GM19240 (cell line): ENCODE results near the gene RBM4B.
"Not testable (repeated sequence)": the region's sequence is repeated elsewhere in the genome, so short reads cannot be mapped to it uniquely, and the experiment has no call there.

Experiments
- DNase-seq: peaks from one replicate; pipeline ENCODE4 v3.0.0; 2011; ENCODE audit warnings: low spot score; ENCODE audit not compliant: insufficient read length

Gene RBM4B, protein sequence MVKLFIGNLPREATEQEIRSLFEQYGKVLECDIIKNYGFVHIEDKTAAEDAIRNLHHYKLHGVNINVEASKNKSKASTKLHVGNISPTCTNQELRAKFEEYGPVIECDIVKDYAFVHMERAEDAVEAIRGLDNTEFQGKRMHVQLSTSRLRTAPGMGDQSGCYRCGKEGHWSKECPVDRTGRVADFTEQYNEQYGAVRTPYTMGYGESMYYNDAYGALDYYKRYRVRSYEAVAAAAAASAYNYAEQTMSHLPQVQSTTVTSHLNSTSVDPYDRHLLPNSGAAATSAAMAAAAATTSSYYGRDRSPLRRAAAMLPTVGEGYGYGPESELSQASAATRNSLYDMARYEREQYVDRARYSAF

GRCh38 chr11:66677599-66678375, at the start of gene RBM4B:
Gene RBM4B (minus strand): TSS chr11:66677887. CDS start chr11:66677079, 808 bp downstream.
- DNase-seq: peak; percentile 88

- DNase-seq: no peak
Measured at GRCh38 chr11:66725647-66726046, 48.0 kb upstream of the RBM4B start.

- no peak for DNase-seq
Measured at GRCh38 chr11:66725114-66725513, 47.4 kb upstream of the RBM4B start.

DNA sequence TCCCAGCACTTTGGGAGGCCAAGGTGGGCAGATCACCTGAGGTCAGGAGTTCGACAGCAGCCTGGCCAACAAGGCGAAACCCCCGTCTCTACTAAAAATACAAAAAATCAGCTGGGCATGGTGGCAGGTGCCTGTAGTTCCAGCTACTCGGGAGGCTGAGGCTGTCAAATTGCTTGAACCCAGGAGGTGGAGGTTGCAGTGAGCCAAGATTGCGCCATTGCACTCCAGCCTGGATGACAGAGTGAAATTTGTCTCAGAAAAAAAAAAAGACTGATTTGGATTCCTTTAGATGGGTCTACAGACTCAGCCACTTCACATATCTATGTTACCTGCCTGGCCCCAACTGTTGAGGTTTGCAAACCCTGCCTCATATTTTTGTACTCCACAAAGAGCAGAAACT, 46.5 kb upstream of the RBM4B start:
- not testable (repeated sequence) for DNase-seq

DNA sequence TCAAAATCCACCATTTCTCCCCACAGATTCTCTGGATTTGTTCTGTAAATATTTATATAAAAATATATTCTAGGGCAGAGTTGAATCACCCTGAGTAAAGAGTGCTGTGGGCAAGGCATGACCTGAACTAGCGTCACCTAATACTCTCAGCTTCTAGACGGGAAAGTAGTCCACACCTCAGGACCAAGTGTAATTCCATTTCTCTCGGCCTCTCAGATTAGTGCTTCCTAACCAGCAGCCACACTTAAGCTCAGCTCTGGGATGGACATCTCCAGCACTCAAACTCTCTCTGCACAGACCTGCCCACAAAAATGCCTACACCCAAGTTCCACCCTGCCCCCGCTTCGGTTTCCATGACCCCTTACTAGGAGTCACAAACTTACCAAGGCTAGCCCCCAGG, 46.0 kb upstream of the RBM4B start:
- no peak for DNase-seq

DNA sequence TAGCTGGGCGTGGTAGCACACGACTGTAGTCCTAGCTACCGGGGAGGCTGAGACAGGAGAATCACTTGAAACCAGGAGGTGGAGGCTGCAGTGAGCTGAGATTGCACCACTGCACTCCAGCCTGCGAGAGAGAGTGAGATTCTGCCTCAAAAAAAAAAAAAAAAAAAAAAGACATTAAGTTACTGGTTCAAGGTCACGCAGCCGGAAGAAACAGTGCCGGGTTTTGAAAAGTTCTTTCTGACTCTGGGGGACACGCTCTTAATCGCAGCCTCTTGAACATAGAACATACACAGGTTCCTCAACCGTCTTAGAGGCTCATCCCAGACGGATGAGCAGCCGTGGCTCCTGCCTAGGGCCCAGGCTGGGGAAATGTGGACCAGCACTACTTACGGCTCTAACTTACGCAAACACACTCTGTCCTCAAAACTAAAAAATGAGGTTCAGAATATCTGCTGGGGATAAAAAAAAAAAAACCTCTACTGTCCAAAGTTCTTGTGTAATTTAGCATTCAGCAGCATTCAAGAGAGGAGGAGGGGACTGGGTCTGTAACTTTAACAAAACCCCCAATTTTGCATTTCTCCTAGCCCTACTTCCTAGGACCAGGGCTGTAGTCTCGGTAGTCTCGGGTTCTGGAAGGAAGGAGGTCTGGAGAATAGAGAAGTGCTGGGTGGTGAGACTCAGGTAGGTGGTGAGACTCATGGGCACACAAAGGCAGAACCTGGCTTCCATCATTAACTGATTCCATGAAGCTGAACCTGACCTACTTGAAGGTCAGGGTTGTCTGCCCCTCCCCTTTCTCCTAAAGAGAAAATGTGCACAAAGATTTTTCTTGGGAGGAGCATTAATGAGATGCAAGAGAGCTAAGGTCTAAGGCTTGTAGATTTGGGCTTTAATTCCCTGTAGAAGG, 45.3 kb upstream of the RBM4B start:
- DNase-seq: no peak

DNA sequence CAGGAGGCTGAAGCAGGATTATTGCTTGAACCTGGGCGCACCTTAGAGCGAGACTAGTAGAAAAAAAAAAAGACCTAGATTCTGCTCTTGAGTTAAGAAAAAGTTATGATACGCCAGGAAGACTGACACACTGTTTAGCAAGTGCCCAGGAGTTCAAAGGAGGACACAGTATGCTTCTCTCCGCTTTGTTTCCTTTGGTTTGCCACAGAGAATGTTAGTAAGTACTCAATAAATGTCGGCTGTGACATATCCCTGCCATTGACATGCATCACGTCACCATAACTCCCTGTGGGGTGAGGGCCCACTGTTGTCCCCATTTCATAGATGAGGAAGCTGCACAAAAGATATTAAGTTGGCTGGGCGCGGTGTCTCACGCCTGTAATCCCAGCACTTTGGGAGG, 44.3 kb upstream of the RBM4B start:
- no peak for DNase-seq

DNA sequence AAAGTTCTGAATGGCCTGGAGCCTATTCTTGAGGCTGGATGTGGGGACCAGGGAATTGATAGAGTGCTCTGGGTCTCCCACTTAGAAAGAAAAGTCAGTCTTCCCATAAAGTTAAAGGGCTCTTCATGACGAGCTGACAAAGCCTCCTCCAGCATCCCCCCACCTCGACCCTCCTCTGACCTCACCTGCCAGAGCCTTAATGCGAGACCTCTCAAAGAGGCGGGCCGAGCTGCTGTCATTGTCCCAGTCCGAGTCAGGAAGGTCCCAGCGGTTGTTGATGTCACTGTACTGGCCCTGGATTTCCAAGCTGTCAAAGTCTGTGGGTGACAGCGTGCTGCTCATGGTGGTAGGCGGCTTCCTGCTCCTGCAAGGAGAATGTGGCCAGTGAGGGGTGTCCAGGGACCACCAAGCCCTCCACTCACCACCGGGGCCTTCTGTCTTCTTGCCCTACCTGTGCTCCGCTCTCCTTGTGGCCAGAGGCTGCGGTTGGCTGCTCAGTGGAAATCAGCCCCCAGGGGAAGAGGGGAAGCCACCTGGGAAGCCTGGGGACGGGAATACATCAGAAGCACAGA, 43.3 kb upstream of the RBM4B start:
- DNase-seq: no peak

DNA sequence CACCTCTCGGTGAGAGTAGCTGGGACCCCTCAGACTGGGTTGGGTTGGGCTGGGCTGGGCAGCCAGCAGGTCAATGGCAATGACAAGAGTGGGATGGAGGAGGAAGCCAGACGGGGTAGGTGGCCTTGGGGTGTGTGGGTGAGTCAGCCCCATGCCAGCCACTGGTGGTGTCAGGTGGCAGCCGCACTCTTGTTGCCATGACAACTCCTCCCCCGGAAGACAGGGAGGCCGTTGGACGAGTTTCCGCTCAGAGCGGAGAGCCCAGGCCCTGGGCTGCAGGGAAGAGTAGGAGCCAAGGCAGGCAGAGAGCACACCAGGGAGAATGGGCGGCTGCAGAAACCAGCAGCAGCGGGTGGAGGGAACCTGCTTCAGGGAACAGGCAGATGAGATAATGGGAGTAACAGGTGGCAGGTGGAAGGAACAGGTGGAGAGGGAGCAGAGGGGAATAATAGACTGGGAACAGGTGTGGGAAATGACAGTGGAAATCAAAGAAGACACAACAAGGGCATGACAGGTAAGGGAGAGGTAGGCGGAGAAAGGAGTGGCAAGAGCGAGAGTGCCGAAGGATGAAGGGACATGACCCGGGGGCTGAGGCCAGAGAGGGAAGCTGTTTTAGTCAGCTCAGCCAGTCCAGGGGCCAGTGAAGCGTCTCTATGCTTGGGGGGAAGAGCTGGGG, 42.7 kb upstream of the RBM4B start:
- no peak for DNase-seq

DNA sequence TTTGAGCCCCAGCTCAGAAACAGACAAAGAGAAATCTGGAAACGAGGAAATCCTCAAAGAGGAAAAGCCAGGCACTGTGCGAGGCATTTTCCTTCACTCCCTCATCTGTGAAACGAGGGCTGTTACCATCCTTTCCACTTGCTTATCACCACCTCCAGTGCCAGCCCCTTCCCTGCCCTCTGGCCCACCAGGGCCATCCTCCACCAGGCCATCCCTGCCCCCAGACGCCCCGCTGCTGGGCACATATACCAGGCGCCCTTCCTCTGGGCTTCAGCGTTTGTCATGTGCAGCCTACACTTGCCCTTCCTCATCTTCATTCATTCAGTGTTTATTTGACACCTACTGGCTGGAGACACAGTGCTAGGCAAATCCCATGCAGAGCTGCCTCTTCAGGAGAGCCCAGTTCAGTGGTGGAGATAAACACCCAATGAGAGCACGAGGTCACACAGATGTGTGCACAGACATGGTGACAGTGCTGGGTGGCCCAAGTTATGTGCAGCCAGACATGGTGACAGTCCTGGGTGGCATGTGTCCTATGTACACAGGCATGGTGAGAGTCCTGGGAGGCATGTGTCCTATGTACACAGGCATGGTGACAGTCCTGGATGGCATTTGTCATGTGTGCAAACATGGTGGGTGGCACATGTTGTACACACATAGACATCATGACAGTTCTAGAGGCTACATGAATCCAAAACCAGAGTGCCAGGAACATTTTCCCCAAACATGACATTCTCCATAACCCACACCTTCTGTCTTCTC, 41.6 kb upstream of the RBM4B start:
- no peak for DNase-seq

DNA sequence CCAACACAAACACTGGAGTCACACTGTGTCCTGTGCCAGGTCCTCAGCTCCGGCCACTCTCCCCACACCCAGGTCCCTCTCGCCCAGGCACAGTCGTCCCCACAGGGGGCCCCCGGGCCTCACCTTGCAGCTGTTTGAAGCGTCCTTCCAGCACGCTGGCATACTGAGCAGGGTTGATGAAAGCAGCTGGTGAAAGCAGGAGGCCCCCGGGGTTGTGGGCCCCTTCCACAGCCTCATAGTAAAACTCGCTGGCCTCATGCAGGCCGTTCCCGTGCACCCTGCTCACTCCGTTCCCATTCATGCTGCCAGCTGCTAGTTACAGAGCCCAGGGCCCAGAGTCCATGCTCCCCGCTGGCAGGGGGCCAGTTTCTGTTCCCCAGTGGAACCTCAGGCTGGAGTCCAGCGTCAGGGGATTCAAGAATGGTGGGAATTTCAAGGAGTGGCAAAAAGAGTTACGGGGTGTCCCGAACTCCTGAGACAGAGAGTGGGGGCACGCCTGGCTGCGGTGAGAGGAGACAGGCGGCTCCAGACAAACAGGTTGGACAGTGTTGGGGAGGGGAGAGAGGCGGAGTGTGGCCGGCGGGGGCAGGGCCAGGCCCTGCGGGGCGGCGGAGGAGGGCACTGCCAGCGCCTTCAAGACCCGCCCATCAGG, 40.8 kb upstream of the RBM4B start:
- DNase-seq: no peak

DNA sequence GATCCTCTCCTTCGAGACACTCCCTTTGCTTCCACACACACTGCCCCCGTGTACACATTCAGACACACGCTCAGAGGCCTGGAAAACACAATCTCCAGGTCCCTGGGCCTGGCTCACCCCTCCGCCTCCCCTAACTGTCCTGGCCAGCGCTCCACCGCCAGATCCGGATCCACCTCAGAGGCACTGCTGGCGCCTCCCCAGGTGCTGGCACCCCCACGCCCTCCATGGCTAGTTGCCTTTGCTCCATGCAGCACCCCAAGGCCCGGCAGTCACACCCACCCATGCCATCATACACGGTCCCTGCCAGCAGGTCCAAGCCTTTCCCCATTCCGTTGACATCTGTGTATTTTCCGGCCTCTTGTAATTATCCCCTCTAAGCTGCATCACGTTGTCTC, 40.2 kb upstream of the RBM4B start:
- DNase-seq: no peak

GRCh38 chr11:66716996-66717395, 39.3 kb upstream of the RBM4B start:
- DNase-seq: no peak

DNA sequence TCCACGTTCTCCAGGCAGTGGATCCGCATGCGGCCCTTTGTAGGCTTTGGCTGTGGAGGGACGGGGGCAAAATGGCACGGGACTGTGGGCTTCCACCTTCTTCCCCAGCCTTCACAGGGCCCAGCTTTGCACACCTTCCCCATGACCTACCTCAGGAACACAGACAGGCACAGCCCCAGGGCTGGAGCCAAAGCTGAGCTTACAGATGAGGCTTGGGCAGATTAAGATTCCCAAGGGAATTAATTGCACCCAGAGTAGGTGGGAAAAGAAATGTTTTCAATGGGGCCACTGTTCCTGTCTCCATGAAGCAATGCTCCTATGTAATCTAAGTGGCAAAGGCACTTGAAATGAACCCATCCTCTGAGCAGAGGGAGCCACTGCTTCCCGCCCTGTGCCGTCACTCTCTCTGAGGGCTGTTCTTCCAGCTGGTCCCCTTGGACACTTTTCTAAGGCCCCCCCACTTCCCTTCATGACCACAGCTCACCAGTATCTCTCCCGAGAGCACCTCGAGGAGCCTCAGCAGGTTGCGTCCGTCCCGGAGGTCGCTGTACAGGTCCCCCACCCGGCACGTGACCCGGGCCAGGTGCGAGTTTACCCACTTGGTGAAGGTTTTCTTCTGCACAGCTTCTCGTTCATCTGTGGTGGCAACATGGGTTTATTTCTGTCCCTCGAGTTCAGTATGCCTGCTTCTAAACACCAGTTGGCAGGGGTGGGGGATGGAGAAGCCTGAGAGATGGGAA, 37.8 kb upstream of the RBM4B start:
- no peak for DNase-seq

GRCh38 chr11:66713746-66714480, 36.2 kb upstream of the RBM4B start:
- DNase-seq: no peak

GRCh38 chr11:66710384-66710930, 32.8 kb upstream of the RBM4B start:
- DNase-seq: no peak

DNA sequence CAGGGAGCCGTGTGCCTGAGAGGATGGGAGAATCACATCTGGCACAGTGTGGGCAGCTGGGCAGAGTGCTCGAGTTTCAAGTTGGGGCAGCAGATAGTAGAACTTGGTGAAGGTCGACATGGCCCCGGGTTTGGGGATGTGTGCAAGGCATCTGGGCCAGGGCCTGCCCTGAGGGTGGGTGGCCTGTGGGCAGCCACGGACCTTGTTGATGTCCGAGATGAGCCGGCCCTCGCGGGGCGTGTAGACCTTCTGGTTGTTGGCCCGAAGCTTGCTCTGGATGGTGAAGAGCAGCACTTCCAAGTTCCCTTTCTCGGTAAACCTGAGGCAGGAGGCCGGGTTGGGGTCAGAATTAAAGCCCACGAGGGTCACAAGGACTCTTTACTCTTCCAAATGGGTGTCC, 31.0 kb upstream of the RBM4B start:
- DNase-seq: no peak

GRCh38 chr11:66708094-66708493, 30.4 kb upstream of the RBM4B start:
- DNase-seq: no peak
